Measurements from ENCODE around the gene NR2F2.

NR2F2 gene

GRCh38 chr15:96343113-96344059 is 12.9 kb downstream of the NR2F2 start:
- DNase-seq = no peak

- DNase-seq = no peak
These were observed 13.7 kb downstream of the NR2F2 start for GRCh38 chr15:96344060-96344705.

GRCh38 chr15:96344706-96345559 is 14.4 kb downstream of the NR2F2 start:
- no peak for DNase-seq

- peak; percentile 35 for DNase-seq
These were observed 15.3 kb downstream of the NR2F2 start for GRCh38 chr15:96345560-96346399.

- no peak for DNase-seq
These were observed 16.0 kb downstream of the NR2F2 start for GRCh38 chr15:96346409-96346970.

- DNase-seq = no peak
These were observed 16.9 kb downstream of the NR2F2 start for GRCh38 chr15:96347181-96348111.

GRCh38 chr15:96348112-96349027 is 17.9 kb downstream of the NR2F2 start:
- DNase-seq = no peak

- no peak for DNase-seq
These were observed 18.7 kb downstream of the NR2F2 start for GRCh38 chr15:96349034-96349856.

GRCh38 chr15:96349857-96350720 is 19.6 kb downstream of the NR2F2 start:
- DNase-seq = no peak

GRCh38 chr15:96350934-96351724 is 20.6 kb downstream of the NR2F2 start:
- no peak for DNase-seq

GRCh38 chr15:96351761-96352603 is 21.5 kb downstream of the NR2F2 start:
- no peak for DNase-seq

- no peak for DNase-seq
These were observed 22.3 kb downstream of the NR2F2 start for GRCh38 chr15:96352604-96353405.

GRCh38 chr15:96353416-96353929 is 23.0 kb downstream of the NR2F2 start:
- no peak for DNase-seq

GRCh38 chr15:96353930-96354730 is 23.6 kb downstream of the NR2F2 start:
- DNase-seq = no peak

Data from suppressor macrophage treated with lipopolysaccharide for 4 hours (primary cell).